HG03060 (cell line): ENCODE measurements around the gene ZNF827.
A peak's percentile ranks its signal among the peaks of the same experiment; 100 is the strongest.

ENCODE experiments used
- ATAC-seq: cut with Tn5 transposase; IDR thresholded peaks from one replicate; pipeline ENCODE4 v1.9.1; 2021; ENCODE audit warnings: low read depth, moderate number of reproducible peaks; ENCODE audit not compliant: unreplicated experiment

Gene ZNF827

DNA sequence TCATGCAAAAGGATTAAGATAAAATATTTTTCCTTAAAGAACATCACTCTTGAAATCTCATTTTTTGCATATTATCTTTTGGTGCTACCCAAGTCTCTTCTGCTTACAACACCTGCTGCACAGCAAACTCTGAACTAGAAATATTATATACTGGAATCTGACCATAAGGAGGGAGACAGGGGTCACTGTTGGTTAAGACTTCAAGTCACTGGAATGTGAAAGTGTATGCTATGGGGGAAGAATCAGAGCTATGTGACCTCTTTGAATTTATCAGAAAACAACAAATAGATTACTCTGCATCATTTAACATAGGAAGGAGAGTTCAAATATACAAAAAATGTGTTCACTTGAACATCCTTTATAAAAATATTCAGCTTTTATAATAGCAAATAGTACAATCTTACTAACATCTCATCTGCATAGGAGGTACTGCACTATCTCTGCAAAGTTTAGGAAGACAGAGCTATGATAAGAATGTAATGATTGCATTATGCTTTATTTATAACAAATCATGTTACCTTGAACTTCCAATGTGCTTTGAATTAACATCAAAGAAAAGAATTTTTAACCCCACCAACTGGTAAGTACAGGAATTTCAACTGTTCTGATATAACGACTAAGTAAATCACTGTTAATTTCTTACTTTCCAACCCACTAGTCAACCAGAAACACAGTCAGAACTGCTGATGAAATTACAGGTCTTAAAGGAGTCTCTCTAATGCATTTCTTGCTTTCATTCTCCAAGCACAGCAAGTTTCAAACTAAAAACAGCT is 69.8 kb downstream of the ZNF827 start:
- ATAC-seq, result peak; percentile 58

DNA sequence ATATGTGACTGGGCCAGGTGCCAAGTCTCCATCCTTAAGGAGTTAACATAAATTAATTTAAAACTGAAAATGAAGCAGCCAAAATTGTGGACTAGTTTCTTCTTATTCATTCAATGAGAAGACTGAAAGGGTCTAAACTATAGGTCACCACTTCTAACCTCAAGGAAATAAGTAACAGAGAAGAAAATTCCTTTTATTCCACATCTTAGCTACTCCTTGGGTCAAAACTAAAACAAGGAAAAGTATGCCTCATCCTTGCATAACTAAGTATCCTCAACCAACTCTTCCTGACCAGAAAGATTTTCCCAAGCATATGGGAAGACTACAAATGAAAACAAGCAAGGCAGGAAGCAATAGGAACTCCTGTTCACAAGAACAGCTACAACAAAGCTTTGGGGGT is 71.2 kb downstream of the ZNF827 start:
- no peak for ATAC-seq

DNA sequence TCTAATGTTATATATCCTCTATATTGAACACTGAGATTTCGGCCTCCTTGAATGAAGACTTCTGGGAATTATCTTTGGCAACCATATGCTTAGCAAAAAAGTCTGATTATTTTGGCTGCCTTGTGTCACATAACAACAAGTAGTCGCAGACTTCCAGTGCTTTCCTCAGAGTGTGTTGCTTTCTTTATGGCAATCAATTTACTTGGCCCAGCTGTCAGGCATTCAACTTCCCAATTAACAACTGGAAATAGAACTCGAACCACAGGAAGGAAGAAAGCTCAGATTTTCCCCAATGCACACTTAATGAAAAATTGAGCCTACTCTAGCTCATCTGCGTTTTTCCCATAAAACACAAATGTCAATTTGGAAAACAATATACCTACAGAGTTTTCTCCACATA is 71.6 kb downstream of the ZNF827 start:
- no peak for ATAC-seq

- ATAC-seq, result no peak
These were observed 73.2 kb downstream of the ZNF827 start for GRCh38 chr4:145865274-145865941.

- ATAC-seq, result no peak
These were observed 75.4 kb downstream of the ZNF827 start for GRCh38 chr4:145863191-145863590.

DNA sequence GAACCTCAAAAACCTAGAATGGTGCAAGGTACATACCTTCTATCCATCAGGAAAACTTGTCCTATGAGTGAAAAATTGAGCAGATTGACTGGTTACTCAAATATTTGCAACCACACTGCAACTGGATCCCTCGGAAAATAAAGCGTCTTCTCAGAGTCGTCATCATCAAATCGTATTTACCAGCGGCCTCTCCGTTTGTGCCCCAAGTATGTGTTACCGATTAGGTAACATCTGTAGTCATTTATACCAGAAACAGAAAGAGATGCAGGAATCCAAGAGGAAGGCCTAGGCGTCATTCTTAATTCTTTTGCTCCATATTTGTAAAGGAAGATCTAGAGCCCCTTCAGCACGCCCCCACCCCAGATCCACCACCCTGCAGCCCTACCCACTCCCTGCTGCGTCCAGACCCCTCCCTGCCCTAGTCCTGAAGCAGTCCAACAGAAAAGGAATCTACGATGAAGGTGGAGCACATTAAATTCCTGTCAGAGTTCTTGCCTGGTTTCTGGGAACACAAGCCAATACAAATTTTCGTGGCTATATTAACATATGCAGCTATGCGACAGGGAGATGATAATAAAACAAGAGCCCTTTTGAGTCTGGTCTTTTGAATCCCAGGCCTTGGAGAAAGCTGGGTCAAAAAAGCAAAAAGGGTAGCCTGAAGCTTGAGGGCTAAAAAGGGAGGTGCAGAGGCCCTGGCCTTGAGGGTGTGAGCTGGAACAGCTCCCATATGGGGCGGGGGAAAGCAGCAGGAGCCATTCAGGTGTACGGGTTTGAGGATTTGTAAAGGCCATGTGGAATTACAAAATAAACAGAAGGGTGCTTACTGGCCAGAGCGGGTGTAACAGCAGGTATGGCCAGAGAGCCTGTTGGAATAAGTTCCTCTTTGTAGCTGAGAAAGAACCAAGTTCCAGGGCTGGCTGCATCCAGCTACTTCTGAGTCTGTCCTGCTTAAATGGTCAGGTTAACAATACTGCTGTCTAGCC is 77.0 kb downstream of the ZNF827 start:
- no peak for ATAC-seq

DNA sequence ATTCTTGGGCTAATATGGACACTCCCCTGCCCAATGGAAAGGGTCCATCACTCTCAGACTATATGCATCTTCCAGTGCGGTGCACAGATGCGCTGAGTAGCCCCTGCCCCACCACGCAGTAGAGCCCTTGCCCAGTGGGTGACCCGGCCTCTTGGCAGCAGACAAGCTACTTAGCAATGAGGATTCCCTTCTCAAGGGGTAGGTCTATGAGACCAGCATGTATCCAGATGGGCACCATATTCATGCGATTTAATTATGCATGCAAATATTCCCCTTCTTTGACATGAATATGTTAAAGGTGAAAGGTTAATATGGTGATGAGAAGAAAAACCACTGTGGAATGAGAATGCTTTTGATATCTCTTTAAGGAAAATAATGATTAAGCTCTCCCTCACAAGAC is 77.7 kb downstream of the ZNF827 start:
- ATAC-seq, result no peak

DNA sequence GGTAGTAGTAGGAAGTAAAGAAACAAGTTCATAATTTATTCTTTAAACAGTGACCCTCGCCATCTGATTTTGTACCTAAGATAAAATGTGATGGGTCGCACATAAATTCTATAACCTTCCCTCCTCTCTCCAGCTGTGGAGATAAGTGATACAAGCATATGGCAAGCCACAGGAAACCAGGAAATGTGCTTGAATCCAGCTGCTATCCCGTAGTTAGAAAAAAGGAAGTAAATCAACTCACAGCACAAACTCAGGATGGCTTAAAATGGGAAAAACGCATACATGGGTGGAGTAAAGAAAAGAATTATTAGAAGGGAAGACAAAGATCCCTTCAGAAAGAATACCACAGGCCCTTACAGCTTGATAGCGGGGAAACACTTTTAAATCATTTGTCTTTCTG is 78.2 kb downstream of the ZNF827 start:
- no peak for ATAC-seq

- no peak for ATAC-seq
These were observed 78.7 kb downstream of the ZNF827 start for GRCh38 chr4:145859926-145860325.

GRCh38 chr4:145859426-145859825 is 79.2 kb downstream of the ZNF827 start:
- no peak for ATAC-seq

- ATAC-seq, result no peak
These were observed 86.3 kb downstream of the ZNF827 start for GRCh38 chr4:145852256-145852839.

- no peak for ATAC-seq
These were observed 87.0 kb downstream of the ZNF827 start for GRCh38 chr4:145851511-145852201.

GRCh38 chr4:145847764-145848163 is 90.9 kb downstream of the ZNF827 start:
- ATAC-seq, result no peak

- no peak for ATAC-seq
These were observed 93.5 kb downstream of the ZNF827 start for GRCh38 chr4:145845118-145845517.

- no peak for ATAC-seq
These were observed 95.0 kb downstream of the ZNF827 start for GRCh38 chr4:145843639-145844038.

DNA sequence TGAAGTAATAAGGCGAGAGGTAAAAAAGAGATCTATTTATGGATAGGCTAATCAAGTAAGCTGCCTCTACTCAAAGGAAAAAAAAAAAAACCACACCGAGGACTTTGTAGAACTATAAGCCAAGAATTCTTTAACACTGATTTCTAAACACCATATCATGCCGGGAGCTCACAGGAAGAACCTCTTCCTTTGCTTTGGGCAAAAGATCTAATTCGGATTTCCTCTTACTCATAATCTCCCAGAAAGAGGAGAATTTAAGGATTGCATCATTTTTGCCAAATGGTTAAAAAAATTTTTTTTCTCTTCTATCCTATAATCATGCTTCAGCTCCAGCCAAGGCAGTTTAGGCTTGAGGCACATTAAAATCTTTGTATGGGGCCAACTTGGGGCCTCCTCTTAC is 95.5 kb downstream of the ZNF827 start:
- no peak for ATAC-seq

DNA sequence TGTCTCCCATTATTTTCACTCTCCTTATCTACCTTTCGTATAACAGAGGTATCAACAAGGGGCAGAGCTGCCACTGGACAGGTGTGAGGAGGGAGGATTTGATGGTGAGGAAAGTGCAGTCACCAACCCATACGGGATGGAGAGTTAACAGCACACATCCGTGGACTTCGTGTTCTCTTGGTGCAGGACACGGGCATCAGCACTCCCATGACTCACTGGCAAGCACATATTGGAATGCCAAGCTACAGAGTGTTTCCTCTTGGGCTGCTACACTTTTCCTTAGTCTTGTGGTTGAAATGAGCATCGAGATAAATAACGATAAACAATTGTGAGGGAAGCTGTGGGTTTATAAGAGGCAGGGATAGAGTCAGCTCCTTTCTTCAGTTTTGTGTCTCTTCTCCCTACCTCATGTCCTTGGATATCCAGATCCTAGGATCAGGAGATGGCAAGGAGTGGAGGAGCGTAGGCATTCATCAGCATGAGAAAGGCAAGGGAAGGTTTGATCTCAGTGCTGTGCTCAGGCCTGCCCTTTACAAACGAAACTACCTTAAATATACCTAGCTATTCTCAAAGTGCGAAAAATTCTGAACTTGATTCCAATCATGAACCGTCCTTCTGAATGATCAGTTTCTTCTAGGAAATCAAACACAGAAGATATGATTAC is 96.3 kb downstream of the ZNF827 start:
- ATAC-seq, result no peak

- ATAC-seq, result no peak
These were observed 97.8 kb downstream of the ZNF827 start for GRCh38 chr4:145840801-145841200.

DNA sequence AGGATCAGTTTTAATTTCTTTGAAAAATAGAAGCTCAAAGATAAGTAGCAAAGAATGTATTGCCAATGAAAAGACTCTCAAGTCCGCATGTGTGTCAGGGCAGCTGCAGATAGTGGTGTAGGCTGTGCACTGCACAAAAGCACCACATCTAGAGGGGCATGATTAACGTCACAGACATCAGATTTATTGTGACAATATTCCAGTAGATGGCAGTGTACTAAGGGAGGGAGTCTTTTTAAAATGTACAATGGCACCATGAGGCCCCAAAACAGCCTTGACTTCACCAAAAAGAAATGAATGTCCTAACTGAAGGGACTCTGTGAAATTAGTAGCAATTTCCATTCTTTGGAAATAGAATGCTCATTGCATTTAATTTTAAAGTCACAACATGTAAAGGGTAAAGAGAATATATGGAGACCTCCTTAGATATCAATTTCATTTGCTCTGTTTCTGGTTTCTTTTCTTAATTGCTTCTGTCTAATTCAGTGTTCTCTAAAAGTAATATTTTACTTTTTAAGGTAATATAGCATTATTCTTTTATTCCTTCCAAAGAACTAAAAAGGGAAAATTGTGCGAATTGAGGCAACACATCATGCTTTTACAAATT is 98.4 kb downstream of the ZNF827 start:
- ATAC-seq, result peak; percentile 89
